ENCODE data around the gene CCNY. TPM values are rescaled to one million over a fixed set of nuclear protein-coding genes. Genes with fewer than 3 reads are reported as not detected.

Gene CCNY
- total RNA-seq, 1 experiment from 2014 or later = 62.2 TPM

- Histone ChIP-seq H3K9me2 (ENCODE audit: insufficient read depth) (no peaks in the 10 kb centered on the region), H3K4me2 (ENCODE audit: low read length) (no peak overlapping the region), H3K9me3 (ENCODE audit: control insufficient read depth in 1 of 2, insufficient read depth in 1 of 2, low read depth in 1 of 2, low read length in 2 of 2) (no peaks in the 10 kb centered on the region), H3K36me3 (ENCODE audit: control insufficient read depth in 1 of 2, insufficient read depth in 2 of 2, low read length in 2 of 2) (no peaks in the 10 kb centered on the region), H3K27ac (ENCODE audit: low read depth, low read length) (no peak overlapping the region), H3K27me3 (ENCODE audit: insufficient read depth, low read length) (peaks cover 12% of the 10 kb centered on the region; the same call in 1 of the 2 replicates), H3K4me3 (replicated peaks in 1 of 2; ENCODE audit: low read depth in 1 of 2, low read length in 2 of 2) (no peak overlapping the region), H3K4me1 (ENCODE audit: control insufficient read depth in 1 of 2, insufficient read depth in 2 of 2, low read length in 2 of 2) (no peaks in the 10 kb centered on the region), H4K20me1 (ENCODE audit: insufficient read depth) (no peaks in the 10 kb centered on the region), H3K79me2 (ENCODE audit: insufficient read depth, low read length) (no peaks in the 10 kb centered on the region), H2AFZ (ENCODE audit: low read depth, low read length, poor library complexity, severe bottlenecking) (no peak overlapping the region), H3K9ac (ENCODE audit: low read length) (no peak overlapping the region)
- POLR2A ChIA-PET = no interaction called here
- CTCF ChIA-PET = no interaction called here
- no TSS peak for BruUV-seq (replicated peaks)
- no peak for DNase-seq (ENCODE audit: low read depth, low spot score)
- no peak for ATAC-seq
- intact Hi-C loops (cut with micrococcal nuclease) = no loop called here
- TF ChIP-seq ZFX (IDR thresholded peaks at IDR 0.05) = no peak
- TF ChIP-seq ZNF274 (IDR thresholded peaks at IDR 0.05; ENCODE audit: low read depth, low read length) = no peak
- TF ChIP-seq FOSL1 (IDR thresholded peaks at IDR 0.05; ENCODE audit: low read depth) = no peak
- no peak for TF ChIP-seq SRF (IDR thresholded peaks at IDR 0.05; ENCODE audit: low read depth)
- no peak for TF ChIP-seq POLR2A (IDR thresholded peaks at IDR 0.05; ENCODE audit: borderline replicate concordance, extremely low read depth, insufficient read depth, insufficient read length)
- TF ChIP-seq, protein P1, sequence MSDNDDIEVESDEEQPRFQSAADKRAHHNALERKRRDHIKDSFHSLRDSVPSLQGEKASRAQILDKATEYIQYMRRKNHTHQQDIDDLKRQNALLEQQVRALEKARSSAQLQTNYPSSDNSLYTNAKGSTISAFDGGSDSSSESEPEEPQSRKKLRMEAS (IDR thresholded peaks at IDR 0.05) = no peak
- TF ChIP-seq RAD21 (IDR thresholded peaks at IDR 0.05; ENCODE audit: low read depth) = no peak
- no peak for TF ChIP-seq CBX3 (IDR thresholded peaks at IDR 0.05; ENCODE audit: low read depth)
- TF ChIP-seq CTCF (IDR thresholded peaks at IDR 0.05 in 2 of 3, conservative IDR thresholded peaks at IDR 0.05 in 1 of 3; ENCODE audit: borderline replicate concordance in 1 of 3, insufficient read depth in 1 of 3, low read depth in 2 of 3, low read length in 2 of 3) = no peak
- no peak for TF ChIP-seq ELF1 (IDR thresholded peaks at IDR 0.05; ENCODE audit: borderline replicate concordance, low read depth)
- no peak for TF ChIP-seq EGR1 (IDR thresholded peaks at IDR 0.05; ENCODE audit: low read depth)
- no peak for TF ChIP-seq CEBPB (IDR thresholded peaks at IDR 0.05; ENCODE audit: low read depth)
- TF ChIP-seq YY1 (IDR thresholded peaks at IDR 0.05; ENCODE audit: extremely low read depth, insufficient replicate concordance, low read depth, low read length) = no peak
- TF ChIP-seq JUND (IDR thresholded peaks at IDR 0.05) = no peak
- TF ChIP-seq TCF7L2 (IDR thresholded peaks at IDR 0.05; ENCODE audit: borderline replicate concordance, extremely low read depth, insufficient read depth, insufficient read length) = no peak
- TF ChIP-seq ATF3 (IDR thresholded peaks at IDR 0.05) = no peak
- no peak for TF ChIP-seq SP1 (IDR thresholded peaks at IDR 0.05; ENCODE audit: low read depth)
- RAD21 ChIA-PET (ENCODE audit: low non-redundant PET in 1 of 2, low total read pairs in 2 of 2, uncharacterized antibody in 2 of 2, unreplicated experiment in 2 of 2) = no interaction called here
Observed at GRCh38 chr10:35585903-35586535, 249.7 kb downstream of the CCNY start.

All from HCT116 (cell line).